Smooth muscle cell of the brain vasculature (primary cell): ENCODE results near the gene SLC7A9.
"Not testable (repeated sequence)": the region's sequence is repeated elsewhere in the genome, so short reads cannot be mapped to it uniquely, and the experiment has no call there.

Experiments
- DNase-seq: peaks from one replicate; pipeline ENCODE4 v3.0.0-alpha.2; 2012; ENCODE audit warnings: low read depth, low spot score

The SLC7A9 gene

DNA sequence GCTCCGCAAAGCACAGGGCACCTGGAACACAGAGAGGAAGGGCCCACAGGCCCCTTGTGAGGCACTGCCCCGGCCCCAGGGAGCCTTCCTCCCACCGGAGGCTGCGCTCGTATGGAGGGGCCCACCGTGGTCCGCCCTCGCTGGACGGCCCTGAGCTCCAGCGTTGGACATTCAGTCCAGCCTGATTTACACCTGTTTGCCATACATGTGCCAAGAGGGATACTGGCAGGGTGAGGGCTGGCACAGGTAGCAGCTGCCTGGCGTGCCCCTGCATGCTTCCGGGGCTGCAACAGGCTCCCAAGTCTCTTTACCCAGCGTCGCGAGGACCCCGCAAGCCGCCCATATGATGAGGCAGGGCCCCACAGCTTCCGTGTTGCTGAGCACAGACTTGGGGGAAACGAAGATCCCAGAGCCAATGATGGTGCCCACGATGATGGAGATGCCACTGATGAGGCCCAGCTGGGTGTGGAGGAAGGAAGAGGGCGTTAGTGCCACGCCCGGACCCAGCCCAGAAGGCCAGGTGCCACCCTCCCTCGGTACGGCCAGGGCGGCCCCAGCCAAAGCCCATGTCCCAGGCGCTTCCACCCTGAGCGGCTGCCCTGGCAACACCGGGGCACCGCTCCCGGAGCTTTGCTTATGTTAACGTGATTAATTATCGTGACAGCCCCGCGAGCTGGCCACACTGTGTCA lies 5.1 kb downstream of the SLC7A9 start:
- DNase-seq = no peak

DNA sequence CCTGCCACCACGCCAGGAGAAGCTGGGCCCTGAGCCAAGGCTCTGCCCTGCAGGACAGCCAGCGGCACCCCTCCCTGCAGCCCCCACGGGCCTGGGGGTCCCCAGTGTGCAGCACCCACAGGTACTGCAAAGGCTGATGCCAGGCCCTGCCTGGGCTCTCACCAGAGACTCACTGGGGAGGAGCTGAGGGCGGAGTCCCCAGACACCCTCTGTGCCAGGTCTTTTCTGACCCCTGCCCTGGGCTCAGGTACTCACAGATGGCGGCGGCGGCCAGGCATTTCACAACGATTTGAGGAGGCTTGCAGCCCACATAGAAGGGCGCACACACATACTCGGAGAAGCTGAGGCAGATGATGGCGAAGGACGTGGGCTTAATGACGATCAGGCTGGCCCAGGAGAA lies 5.7 kb downstream of the SLC7A9 start:
- DNase-seq = no peak

DNA sequence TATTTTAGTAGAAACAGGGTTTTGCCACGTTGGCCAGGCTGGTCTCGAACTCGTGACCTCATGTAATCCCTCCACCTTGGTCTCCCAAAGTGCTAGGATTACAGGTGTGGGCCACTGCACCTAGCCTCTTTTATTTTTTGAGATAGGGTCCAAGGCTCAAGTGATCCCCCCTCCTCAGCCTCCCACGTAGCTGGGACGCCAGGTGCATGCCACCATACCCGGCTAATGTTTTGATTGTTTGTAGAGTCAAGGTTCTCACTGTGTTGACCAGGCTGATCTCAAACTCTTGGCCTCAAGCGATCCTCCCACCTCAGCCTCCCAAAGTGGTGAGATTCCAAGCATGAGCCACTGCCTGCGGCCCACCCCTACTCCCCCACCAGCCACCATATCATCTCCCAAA lies 6.3 kb downstream of the SLC7A9 start:
- DNase-seq = no peak

DNA sequence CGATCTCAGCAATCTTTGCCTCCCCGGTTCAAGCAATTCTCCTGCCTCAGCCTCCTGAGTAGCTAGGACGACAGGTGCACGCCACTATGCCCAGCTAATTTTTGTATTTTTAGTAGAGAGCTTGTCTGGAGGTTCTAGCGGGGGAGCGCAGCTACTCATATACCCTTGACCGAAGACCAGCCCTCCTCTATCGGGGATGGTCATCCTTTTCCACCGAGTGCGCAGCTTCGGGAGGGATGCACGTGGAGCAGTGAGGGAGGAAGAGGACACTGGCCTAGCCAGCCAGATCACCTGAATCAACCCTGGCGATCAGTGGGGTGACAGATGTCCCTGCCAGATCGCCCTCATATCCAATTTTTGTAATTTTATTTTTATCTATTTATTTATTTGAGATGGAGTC lies 6.8 kb downstream of the SLC7A9 start:
- DNase-seq = no peak

DNA sequence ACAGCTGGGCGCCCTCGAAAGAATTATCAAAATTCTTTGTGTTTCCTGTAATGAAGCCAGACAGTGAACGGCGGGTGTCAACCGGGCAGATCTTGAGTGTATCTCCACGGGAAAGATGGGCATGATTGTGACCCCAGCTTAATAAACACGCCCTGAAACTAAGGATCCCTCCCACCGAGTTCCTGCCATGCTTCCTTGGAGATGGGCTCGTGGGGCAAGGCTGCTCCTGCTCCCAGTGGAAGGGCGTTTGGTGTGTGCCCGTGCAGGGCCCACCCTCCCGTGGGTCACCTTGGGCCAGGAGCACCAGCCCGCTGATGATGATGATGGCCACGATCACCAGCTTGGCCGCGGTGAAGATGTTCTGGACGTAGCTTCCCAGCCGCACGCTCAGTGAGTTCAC lies 7.4 kb downstream of the SLC7A9 start:
- DNase-seq = no peak

DNA sequence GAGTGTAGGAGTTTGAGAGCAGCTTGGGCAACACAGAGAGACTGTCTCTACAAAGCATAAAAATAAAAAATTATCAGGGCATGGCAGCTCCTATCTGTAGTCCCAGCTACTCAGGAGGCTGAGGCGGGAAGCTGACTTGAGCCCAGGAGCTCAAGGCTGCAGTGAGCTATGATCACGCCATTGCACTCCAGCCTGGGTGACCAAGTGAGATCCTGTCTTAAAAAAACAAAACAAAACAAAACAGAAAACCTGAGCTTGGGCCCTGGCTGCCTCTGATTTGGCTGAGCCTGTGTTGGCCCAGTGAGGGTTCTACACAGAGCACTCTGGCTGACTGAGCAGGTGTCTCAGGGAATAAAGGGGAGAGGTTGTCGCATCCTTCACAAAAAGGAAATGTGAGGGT lies 8.0 kb downstream of the SLC7A9 start:
- DNase-seq = no peak

DNA sequence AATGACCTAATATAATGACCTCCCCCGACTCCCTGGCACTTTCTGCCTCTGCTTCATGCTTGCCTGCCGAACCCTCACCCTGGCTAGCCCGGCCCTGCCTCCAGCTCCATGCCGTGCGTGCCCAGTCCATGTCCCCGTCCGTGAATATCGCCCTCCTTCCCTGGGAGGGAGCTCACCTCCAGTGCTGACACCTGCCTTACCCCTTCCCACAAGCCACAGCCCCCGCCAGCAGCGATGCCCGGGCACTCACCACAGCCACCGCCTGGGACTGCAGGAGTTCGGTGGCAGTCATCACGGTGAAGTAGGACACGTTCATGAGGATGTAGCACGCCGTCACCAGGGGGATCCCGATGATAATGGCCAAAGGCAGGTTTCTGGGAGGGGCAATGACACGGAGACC lies 10.0 kb downstream of the SLC7A9 start:
- no peak for DNase-seq

DNA sequence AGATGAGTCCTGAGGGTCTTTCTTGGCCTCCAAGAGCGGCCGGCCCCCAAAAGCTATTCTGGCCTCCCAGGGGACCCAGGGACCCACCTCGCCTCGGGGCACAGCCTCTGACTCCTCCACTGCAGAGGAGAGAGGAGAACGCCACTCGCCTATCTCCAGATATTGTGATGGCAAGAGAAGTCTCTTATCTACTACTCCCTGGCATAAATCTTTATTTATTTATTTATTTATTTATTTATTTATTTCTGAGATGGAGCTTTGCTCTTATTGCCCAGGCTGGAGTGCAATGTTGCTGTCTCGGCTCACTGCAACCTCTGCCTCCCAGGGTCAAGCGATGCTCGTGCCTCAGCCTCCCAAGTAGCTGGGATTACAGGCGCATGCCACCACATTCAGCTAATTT lies 11.0 kb downstream of the SLC7A9 start:
- no peak for DNase-seq

DNA sequence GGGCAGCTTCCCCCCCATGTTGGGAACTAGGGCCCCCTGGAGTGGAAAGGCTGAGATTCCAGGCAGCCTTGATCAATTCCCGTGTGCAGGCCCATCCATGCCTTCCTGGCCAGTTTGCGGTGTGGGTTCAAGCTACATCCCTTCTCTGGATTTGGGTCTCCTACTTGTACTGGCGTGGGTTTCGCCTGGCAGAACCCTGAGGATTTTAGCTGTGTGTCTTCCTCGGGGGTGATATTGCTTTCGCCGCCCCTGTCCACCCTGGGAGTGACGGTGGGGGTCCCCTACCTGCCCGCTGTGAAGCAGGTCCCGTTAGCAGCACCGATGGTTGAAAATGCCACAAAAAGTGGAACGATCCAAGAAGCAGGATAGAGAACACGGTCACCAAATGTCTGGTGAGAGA lies 11.4 kb downstream of the SLC7A9 start:
- no peak for DNase-seq

DNA sequence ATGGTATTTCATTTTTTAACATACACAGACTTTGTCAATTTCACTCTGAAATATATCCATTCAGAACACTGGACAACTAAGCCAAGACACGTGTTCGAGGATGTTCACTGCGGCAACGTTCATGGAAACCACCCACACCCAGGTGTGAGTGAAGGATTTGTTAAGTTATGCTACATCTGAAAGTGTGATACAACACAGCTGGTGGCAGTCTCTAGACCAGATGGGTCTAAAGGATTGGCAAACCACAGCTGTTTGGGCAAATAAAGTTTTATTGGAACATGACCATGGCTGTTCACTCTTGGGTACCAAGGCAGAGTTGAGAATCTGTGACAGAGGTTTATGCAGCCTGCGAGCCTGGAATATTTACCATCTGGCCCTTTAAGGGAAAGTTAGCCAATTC lies 12.0 kb downstream of the SLC7A9 start:
- no peak for DNase-seq

DNA sequence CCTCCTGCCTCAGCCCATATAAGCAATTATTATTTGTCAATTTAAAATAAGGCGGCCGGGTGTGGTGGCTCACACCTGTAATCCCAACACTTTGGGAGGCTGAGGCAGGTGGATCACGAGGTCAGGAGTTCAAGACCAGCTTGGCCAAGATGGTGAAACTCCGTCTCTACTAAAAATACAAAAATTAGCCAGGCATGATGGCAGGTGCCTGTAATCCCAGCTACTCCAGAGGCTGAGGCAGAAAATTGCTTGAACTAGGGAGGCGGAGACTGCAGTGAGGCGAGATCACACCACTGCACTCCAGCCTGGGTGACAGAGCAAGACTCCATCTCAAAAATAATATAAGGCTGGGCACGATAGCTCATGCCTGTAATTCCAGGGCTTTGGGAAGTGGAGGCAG lies 12.7 kb downstream of the SLC7A9 start:
- not testable (repeated sequence) for DNase-seq

DNA sequence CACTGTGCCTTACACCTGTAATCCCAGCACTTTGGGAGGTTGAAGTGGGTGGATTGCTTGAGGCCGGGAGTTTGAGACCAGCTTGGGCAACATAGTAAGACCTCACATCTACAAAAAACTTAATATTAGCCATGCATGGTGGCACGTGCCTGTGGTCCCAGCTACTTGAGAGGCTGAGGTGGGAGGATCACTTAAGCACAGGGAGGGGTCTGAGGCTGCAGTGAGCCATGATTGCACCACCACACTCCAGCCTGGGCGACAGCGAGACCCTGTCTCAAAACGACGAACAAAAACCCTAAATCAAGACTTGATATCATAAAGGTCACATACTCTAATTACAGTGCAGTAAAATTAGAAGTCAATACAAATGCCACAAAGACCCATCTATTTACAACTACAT lies 17.4 kb downstream of the SLC7A9 start:
- no peak for DNase-seq

DNA sequence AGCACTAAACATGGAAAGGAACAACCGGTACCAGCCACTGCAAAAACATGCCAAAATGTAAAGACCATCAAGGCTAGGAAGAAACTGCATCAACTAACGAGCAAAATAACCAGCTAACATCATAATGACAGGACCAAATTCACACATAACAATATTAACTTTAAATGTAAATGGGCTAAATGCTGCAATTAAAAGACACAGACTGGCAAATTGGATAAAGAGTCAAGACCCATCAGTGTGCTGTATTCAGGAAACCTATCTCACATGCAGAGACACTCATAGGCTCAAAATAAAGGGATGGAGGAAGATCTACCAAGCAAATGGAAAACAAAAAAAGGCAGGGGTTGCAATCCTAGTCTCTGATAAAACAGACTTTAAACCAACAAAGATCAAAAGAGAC lies 21.5 kb downstream of the SLC7A9 start:
- not testable (repeated sequence) for DNase-seq

DNA sequence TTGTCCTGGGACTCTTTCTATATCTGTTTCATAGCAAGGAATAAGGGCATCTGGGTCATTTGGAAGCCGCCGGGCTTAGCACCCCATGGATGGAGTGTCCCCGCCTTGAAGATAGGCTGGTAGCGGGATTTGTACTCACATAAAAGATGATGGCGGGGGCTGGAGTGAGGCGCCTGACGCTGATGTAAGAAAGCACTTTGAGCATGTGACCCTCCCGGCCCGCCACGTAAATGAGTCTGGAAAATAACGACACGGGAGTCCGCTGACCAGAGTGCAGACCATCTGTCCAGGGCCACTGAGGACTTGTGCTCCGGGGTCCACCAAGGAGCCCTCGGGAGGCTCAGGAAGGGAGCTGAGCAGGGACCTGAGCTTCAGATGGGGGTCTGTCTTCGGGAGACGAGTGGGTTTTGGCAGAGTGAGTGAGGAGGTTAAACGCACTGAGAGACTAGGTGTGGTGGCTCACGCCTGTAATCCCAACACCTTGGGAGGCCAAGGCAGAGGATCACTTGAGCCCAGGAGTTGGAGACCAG lies 25.8 kb downstream of the SLC7A9 start:
- DNase-seq = no peak

DNA sequence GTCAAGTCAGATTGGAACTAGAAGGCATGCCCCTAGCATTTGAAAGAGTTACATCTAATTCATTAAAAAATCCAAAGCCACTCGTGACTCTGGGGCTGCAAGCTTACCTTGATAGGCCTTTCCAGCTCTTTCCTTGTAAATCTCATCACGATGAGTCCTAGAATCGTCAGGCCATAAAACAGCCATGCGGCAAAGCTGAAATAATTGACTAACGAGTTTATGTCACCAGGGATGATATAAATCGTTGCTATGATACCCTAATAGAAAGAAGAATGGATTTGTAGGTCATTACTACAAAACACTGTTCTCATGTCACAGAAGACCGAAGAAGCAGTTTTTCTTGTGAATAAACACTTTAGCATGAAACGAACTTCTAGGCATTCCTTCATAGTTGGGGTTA lies 27.5 kb downstream of the SLC7A9 start:
- DNase-seq = no peak

DNA sequence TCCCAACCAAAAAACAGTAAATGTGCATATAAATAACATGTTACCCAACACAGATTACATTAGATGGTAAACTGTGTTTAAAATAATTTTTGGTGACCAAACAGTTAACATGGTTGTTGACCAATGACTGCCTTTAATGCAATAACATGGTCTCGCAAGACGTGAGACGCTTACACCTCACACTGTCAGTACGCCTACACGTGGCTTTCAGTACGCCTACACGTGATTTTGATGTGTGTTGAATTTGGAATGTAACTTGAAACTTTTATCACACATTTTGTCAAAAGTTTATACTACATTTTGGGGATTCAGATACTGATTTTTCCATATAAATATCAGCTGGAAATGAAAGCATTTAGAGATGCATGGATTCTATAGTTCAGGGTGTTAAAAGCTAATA lies 32.0 kb downstream of the SLC7A9 start:
- DNase-seq = no peak

DNA sequence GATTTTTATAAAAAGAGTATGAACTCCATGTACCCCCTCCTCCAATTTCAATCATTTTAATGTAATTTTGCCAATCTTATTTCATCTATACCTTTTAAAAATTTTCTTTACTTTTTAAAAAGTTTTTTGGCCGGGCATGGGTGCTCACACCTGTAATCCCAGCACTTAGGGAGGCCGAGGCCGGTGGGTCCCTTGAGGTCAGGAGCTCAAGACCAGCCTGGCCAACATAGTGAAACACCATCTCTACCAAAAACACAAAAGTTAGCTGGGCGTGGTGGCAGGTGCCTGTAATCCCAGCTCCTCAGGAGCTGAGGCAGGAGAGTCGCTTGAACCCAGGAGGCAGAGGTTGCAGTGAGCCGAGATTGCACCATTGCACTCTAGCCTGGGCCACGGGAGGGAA lies 36.2 kb downstream of the SLC7A9 start:
- not testable (repeated sequence) for DNase-seq

DNA sequence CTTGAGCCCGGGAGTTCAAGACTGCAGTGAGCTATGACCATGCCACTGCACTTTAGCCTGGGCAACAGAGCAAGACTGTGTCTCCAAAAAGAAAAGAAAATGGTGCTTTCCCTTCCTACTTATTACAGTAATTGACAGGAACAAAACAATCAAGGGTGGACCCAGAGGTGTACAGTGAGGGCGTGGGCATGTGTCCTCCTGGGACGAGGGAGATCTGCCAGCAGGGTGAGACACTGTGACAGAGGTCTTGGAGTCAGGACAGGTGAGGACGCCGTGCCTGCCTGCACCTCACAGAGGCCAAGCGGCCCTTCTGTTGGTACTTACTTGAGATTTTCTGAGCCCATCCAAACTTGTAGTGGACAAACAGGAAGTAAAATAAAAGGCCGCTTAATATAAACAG lies 36.7 kb downstream of the SLC7A9 start:
- not testable (repeated sequence) for DNase-seq

DNA sequence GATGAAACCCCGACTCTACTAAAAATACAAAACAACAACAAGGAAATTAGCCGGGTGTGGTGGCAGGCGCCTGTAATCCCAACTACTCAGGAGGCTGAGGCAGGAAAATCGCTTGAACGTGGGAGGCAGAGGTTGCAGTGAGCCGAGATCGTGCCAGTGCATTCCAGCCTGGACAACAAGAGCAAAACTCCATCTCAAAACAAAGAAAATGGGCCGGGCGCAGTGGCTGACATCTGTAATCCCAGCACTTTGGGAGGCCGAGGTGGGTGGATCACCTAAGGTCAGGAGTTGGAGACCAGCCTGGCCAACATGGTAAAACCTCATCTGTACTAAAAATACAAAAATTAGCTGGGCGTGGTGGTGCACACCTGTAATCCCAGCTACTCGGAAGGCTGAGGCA lies 37.5 kb downstream of the SLC7A9 start:
- not testable (repeated sequence) for DNase-seq

DNA sequence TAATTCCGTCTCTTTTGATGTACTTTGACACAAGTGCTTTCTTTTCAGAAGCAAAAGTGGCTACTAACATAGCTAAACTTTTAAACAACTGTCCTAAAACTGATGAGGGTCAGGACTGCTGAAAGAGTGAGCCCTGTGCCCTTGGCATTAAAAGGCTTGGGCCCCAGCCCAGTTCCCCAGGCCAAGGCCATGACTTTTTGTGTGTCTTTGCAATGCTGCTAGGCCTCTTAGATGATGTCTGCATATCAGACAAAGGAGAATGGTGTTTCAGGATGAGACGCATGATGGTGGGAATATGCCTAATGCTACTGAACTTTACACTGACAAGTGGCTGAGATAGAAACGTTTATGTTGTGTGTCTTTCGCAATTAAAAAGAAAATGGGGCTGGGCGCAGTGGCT lies 38.0 kb downstream of the SLC7A9 start:
- DNase-seq = no peak

DNA sequence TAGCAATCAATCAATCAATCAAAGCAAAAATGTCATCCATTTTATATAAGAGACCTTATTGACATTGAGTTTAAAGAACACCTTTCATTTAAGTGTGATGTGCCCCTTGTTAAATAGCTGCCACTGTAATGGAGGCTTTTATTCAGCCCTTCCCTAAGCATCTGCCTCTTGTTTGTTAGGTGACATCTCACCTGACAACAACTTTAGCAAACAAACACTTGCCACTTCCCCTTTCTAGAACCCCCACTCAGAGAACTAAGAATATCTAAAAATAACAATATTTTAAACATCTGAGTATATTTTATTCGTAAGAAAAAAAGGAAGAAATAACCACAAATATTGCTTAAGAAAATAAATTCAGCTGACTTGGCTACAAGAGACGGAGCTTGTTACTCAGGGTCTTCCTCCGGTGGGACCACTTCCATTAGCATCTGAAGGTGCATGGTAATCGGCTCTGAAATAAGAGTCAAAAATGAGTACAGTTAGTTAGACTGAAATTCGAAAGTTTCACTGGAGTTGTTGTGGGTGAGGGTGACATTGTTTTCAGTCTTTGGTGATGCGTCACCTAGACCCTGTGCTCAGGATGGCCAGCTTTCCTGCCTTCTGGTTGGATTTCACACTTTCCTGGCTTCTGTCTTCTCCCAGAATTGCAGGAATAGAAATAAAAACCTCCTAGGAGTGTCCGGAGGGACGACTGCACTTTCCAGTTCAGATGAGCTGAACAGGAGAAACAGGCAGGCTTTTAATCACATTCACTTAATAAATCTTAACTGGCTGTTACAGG lies 39.1 kb downstream of the SLC7A9 start:
- DNase-seq = no peak

DNA sequence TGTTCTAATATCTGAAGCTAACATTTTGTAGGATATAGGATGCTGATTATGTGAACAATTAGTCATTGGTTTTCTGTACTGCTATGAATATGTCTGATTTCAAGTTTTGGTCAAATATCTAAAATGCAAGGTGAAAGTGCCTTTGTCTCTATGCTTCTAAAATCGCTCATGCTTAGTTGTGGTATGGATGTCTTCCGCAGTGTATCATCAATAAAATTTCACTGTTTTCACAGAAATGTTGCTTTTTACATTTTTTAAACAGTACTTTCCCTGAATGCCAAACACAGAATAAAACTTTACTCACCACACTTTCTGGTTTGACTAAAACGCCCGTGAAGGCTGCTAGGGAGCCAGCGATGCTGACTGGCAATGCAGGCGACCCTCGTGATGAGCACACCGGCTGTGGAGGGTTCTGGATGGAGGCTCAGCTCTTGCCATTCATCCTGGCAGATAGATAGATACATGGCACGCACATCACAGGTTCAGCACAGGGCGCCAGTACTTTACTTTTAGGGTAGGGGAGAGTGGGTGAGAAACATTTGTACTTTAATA lies 40.1 kb downstream of the SLC7A9 start:
- DNase-seq = no peak
